ENCODE measurements around the gene DNAJC30. TPM values are rescaled to one million over a fixed set of nuclear protein-coding genes. Genes with fewer than 3 reads are reported as not detected.
"Not testable (repeated sequence)": the region's sequence is repeated elsewhere in the genome, so short reads cannot be mapped to it uniquely, and the experiment has no call there.

The DNAJC30 gene
- total RNA-seq, 1 donor from 2014 or later, result 8.4 TPM

DNA sequence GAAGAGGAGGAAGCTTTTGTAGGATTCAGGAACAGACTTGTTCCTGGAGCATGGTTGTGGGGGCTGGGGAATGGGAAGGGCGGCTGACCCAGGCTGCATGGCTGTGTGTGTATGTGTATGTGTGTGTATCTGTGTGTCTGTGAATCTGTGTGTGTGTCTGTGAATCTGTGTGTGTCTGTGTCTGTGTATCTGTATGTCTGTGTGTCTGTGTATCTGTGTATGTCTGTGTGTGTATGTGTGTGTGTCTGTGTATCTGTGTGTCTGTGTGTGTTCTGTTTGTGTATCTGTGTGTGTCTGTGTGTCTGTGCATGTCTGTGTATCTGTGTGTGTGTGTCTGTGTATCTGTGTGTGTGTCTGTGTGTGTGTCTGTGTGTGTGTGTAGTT lies 42.8 kb upstream of the DNAJC30 start:
- Mint-ChIP-seq H3K9me3 (ENCODE audit: unreplicated experiment) (no peaks in the 10 kb centered on the region), H3K27me3 (ENCODE audit: unreplicated experiment) (peaks cover 1% of the 10 kb centered on the region), H3K4me1 (ENCODE audit: low read depth, unreplicated experiment) (no peaks in the 10 kb centered on the region), H3K4me3 (ENCODE audit: unreplicated experiment) (no peak overlapping the region), H3K27ac (ENCODE audit: unreplicated experiment) (no peak overlapping the region), H3K36me3 (ENCODE audit: unreplicated experiment) (no peaks in the 10 kb centered on the region)
- TF ChIP-seq CTCF (IDR thresholded peaks at IDR 0.05; ENCODE audit: partially characterized antibody, unreplicated experiment), result no peak
- no peak for DNase-seq

GRCh38 chr7:73723813-73724212 lies 40.6 kb upstream of the DNAJC30 start:
- no peak for DNase-seq
- Mint-ChIP-seq H3K27me3 (ENCODE audit: unreplicated experiment) (peaks cover 6% of the 10 kb centered on the region), H3K4me3 (ENCODE audit: unreplicated experiment) (no peak overlapping the region), H3K9me3 (ENCODE audit: unreplicated experiment) (peaks cover 4% of the 10 kb centered on the region), H3K4me1 (ENCODE audit: low read depth, unreplicated experiment) (no peaks in the 10 kb centered on the region), H3K27ac (ENCODE audit: unreplicated experiment) (no peak overlapping the region), H3K36me3 (ENCODE audit: unreplicated experiment) (no peaks in the 10 kb centered on the region)
- no peak for TF ChIP-seq CTCF (IDR thresholded peaks at IDR 0.05; ENCODE audit: partially characterized antibody, unreplicated experiment)

GRCh38 chr7:73722785-73723184 lies 39.5 kb upstream of the DNAJC30 start:
- H3K4me3 Mint-ChIP-seq (ENCODE audit: unreplicated experiment), result no peak overlapping the region
- no peak for TF ChIP-seq CTCF (IDR thresholded peaks at IDR 0.05; ENCODE audit: partially characterized antibody, unreplicated experiment)

DNA sequence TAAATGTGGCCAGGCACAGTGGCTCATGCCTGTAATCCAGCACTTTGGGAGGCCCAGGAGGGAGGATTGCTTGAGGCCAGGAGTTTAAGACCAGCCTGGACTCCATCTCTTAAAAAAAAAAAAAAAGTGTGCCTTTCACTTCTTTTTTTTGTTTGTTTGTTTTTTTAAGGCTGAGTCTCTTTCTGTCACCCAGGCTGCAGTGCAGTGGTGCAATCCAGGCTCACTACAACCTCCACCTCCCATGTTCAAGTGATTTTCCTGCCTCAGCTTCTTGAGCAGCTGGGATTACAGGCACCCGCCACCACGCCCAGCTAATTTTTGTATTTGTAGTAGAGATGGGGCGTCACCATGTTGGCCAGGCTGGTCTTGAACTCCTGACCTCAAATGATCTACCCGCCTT lies 38.9 kb upstream of the DNAJC30 start:
- not testable (repeated sequence) for H3K4me3 Mint-ChIP-seq (ENCODE audit: unreplicated experiment)

More at GRCh38 chr7:73722785-73723184, 39.5 kb upstream of the DNAJC30 start:
- H3K27ac Mint-ChIP-seq (ENCODE audit: unreplicated experiment), result no peak overlapping the region
- H3K36me3 Mint-ChIP-seq (ENCODE audit: unreplicated experiment), result no peaks in the 10 kb centered on the region
- H3K9me3 Mint-ChIP-seq (ENCODE audit: unreplicated experiment), result peaks cover 4% of the 10 kb centered on the region
- H3K27me3 Mint-ChIP-seq (ENCODE audit: unreplicated experiment), result peaks cover 6% of the 10 kb centered on the region
- no peaks in the 10 kb centered on the region for H3K4me1 Mint-ChIP-seq (ENCODE audit: low read depth, unreplicated experiment)
- DNase-seq, result no peak

DNA sequence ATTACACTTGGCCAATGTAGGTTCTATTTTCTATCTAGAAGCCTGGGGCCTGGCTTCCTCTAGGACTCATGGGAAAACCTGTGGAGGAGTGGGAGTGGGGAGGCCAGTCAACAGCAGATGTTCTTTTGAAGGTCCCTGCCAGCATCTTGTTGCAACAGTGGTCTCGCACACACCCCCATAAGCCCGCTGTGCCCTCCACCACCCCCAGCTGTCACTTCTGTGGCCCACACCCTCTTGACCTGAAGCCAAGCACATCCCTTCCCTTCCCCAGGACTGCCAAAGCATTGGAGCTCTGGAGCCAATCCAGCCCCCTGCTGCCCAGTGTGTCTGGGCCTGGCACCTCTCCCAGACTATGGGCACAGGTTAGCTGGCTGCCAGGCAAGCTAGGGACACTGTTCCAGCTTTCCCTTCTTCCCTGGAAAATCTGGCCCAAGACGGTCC lies 38.1 kb upstream of the DNAJC30 start:
- peaks cover 8% of the 10 kb centered on the region for H3K27me3 Mint-ChIP-seq (ENCODE audit: unreplicated experiment)
- H3K27ac Mint-ChIP-seq (ENCODE audit: unreplicated experiment), result no peak overlapping the region
- H3K4me1 Mint-ChIP-seq (ENCODE audit: low read depth, unreplicated experiment), result peaks cover 3% of the 10 kb centered on the region
- H3K9me3 Mint-ChIP-seq (ENCODE audit: unreplicated experiment), result peaks cover 4% of the 10 kb centered on the region
- DNase-seq, result no peak
- no peak overlapping the region for H3K4me3 Mint-ChIP-seq (ENCODE audit: unreplicated experiment)
- TF ChIP-seq CTCF (IDR thresholded peaks at IDR 0.05; ENCODE audit: partially characterized antibody, unreplicated experiment), result no peak
- H3K36me3 Mint-ChIP-seq (ENCODE audit: unreplicated experiment), result no peaks in the 10 kb centered on the region

More for the DNA sequence above, 38.9 kb upstream of the DNAJC30 start:
- H3K27me3 Mint-ChIP-seq (ENCODE audit: unreplicated experiment); H3K4me1 Mint-ChIP-seq (ENCODE audit: low read depth, unreplicated experiment); DNase-seq; H3K27ac Mint-ChIP-seq (ENCODE audit: unreplicated experiment); H3K9me3 Mint-ChIP-seq (ENCODE audit: unreplicated experiment); H3K36me3 Mint-ChIP-seq (ENCODE audit: unreplicated experiment): not testable (repeated sequence)

- H3K4me1 Mint-ChIP-seq (ENCODE audit: low read depth, unreplicated experiment); H3K36me3 Mint-ChIP-seq (ENCODE audit: unreplicated experiment); H3K27me3 Mint-ChIP-seq (ENCODE audit: unreplicated experiment); H3K9me3 Mint-ChIP-seq (ENCODE audit: unreplicated experiment); DNase-seq: not testable (repeated sequence)
- Mint-ChIP-seq H3K27ac (ENCODE audit: unreplicated experiment) (peak overlapping the region; percentile 70), H3K4me3 (ENCODE audit: unreplicated experiment) (peak overlapping the region; percentile 84)
Observed at GRCh38 chr7:73720443-73720842, 37.2 kb upstream of the DNAJC30 start.
